ENCODE results near the gene ORM1. TPM values are rescaled to one million over a fixed set of nuclear protein-coding genes. Genes with fewer than 3 reads are reported as not detected.

ORM1 gene
- total and polyA plus RNA-seq, 9 donors: 0.30 to 11.9 (median 2.1) TPM; not detected in 4

DNA sequence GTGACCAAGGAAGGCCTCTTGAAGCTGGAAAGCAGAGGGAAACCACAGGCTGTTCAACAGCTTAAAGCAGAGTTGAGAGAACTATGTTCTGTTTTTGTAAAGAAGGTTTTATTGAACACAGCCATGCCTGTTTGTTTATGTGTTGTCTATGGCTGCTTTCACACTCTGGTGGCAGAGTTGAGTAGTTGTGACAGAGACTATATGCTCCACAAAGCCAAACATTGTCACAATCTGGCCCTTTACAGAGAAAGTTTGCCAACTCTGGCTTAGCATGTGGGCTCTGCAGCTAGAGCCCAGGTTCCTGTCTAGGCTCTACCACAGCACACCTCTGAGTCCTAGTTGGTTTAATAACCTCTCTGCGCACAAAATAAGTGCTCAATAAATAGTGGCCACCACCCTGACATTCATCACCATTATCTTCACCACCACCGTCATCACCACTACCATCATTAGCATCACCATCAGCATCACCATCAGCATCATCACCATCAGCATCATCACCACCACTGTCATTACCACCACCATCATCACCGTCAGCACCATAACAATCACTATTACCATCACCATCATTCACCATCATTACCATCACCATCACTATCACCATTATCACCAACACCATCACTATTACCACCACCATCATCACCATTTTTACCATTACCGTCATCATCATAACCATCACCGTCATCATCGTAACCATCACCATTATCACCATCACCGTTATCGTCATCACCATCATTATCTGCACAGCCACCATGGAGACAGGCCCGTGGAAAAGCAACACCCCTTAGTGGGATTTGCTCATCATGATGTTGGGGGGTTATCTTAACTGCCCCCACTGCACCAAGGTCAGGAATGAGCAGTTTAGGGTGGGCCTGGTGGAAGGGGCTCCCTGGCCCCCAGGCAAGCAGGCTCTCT, 46.6 kb downstream of the ORM1 start:
- intact Hi-C loops (cut with DNase I): no loop called here
- DNase-seq: no peak
- WGBS, 3 donors: 91 to 97% (median 95%) methylated on average over 9 of the region's 9 CpGs
- no peak overlapping the region for H3K27ac ChIP-seq
- TF ChIP-seq, protein P1, sequence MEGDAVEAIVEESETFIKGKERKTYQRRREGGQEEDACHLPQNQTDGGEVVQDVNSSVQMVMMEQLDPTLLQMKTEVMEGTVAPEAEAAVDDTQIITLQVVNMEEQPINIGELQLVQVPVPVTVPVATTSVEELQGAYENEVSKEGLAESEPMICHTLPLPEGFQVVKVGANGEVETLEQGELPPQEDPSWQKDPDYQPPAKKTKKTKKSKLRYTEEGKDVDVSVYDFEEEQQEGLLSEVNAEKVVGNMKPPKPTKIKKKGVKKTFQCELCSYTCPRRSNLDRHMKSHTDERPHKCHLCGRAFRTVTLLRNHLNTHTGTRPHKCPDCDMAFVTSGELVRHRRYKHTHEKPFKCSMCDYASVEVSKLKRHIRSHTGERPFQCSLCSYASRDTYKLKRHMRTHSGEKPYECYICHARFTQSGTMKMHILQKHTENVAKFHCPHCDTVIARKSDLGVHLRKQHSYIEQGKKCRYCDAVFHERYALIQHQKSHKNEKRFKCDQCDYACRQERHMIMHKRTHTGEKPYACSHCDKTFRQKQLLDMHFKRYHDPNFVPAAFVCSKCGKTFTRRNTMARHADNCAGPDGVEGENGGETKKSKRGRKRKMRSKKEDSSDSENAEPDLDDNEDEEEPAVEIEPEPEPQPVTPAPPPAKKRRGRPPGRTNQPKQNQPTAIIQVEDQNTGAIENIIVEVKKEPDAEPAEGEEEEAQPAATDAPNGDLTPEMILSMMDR (IDR thresholded peaks at IDR 0.05): no peak
- H3K9me3 ChIP-seq: no peaks in the 10 kb centered on the region
- H3K36me3 ChIP-seq: no peaks in the 10 kb centered on the region
- H3K4me3 ChIP-seq: no peak overlapping the region
- no peaks in the 10 kb centered on the region for H3K27me3 ChIP-seq
- H3K4me1 ChIP-seq (ENCODE audit: insufficient read depth): peaks cover 4% of the 10 kb centered on the region

DNA sequence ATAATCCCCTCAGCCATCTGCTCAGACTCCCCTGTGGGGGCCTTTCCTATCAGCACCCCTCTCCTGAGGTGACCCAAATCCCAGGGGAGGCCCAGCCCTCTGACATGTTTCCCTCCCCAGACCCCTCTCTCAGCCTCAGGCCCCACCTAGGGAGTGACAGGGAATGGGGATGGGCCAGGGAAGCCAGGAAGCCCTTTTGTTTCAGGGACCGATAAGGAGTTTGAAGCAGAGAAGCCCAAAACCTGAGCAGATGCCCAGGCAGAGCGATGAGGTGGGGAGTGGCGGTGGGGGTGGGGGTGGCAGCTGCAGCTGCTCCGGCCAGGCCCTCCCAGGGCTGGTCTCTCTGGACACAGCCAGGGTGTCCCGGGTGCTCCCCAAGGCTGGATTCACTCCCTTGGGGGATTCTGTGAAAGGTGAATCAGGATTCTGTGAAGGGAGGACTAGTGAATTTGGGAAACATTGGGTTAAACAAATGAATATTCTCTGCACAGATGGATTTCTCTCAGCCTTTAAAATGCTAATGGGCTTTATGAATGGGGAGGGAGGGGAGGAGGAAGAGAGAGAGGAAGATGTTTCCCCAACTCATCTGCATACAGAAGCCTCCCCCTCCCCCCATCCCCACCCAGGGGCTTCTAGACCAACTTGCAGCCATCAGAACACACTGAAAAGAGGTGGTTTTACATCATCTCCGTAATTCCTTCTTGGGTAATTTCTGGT, 47.5 kb downstream of the ORM1 start:
- Histone ChIP-seq H3K4me1 (ENCODE audit: insufficient read depth) (peaks cover 4% of the 10 kb centered on the region), H3K27ac (peak overlapping the region in 1 of 2 donors; percentile 51), H3K36me3 (no peaks in the 10 kb centered on the region), H3K9me3 (no peaks in the 10 kb centered on the region), H3K4me3 (no peak overlapping the region), H3K27me3 (no peaks in the 10 kb centered on the region)
- WGBS, 3 donors: 77 to 80% (median 78%) methylated on average over 6 of the region's 6 CpGs
- TF ChIP-seq, protein P1 (IDR thresholded peaks at IDR 0.05): no peak
- TF ChIP-seq POLR2A (IDR thresholded peaks at IDR 0.05) (no peak), EP300 (IDR thresholded peaks at IDR 0.05) (no peak)
- DNase-seq: no peak
- intact Hi-C loops (cut with DNase I): no loop called here

DNA sequence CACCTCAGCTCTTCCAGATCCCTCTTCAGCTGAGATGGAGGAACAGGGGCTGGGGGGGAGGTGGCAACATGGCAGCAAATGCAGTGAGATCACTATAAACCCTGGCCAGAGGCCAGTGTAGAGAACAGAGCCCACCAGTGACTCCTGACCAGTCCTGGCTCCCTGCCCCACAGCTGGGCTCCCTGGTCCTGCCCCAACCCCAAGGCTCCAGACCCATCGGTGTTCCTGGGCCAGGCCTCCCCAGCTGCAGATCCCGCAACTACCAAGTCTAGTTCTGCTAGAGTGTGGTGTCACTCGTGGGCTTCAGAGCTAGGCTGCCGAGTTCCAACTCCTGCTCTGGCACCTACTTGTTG, 48.0 kb downstream of the ORM1 start:
- DNase-seq: no peak

DNA sequence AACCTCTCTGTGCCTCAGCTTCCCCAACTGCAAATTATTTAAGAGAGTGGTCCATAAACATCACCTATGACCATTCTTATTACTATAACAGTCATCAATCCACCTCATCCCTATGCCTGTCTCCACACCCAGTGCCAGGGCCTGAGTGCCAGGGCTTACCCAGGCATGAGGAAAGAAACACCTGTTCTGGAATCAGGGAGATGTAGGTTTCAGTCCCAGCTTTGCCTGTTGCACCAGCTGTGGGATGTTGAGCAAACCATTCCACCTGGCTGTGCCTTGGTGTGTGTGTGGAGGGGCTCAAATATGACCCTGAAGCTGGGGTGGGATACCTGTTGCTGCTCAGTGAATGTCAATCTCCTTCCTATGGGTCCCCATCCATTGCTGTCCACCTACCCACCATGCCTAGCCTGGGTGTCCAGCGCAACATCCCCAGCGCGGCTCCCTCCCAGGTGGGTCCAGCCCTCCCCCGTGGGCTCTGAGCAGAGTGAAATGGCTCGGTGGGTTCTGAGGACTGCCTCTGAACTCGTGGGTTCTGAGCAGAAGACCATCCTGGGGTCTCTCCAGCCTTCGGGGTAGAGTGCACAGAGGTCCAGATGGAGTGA, 48.5 kb downstream of the ORM1 start:
- Histone ChIP-seq H3K27ac (peak overlapping the region in 1 of 2 donors; percentile 51), H3K27me3 (no peaks in the 10 kb centered on the region), H3K36me3 (no peaks in the 10 kb centered on the region), H3K4me1 (ENCODE audit: insufficient read depth) (peaks cover 4% of the 10 kb centered on the region), H3K9me3 (no peaks in the 10 kb centered on the region), H3K4me3 (no peak overlapping the region)
- no peak for TF ChIP-seq POLR2A (IDR thresholded peaks at IDR 0.05)
- no peak for TF ChIP-seq EP300 (IDR thresholded peaks at IDR 0.05)
- TF ChIP-seq, protein P1 (IDR thresholded peaks at IDR 0.05): no peak
- no peak for DNase-seq
- 75 to 90% (median 77%) methylated on average over 2 to 7 of the region's 7 CpGs for WGBS, 3 donors
- intact Hi-C loops (cut with DNase I): no loop called here

More for the DNA sequence above, 48.0 kb downstream of the ORM1 start:
- Histone ChIP-seq H3K36me3 (no peaks in the 10 kb centered on the region), H3K4me3 (no peak overlapping the region), H3K27me3 (no peaks in the 10 kb centered on the region), H3K4me1 (ENCODE audit: insufficient read depth) (peaks cover 4% of the 10 kb centered on the region), H3K27ac (peak overlapping the region in 1 of 2 donors; percentile 51), H3K9me3 (no peaks in the 10 kb centered on the region)
- WGBS, 3 donors: 81 to 89% (median 81%) methylated on average over 4 of the region's 4 CpGs
- intact Hi-C loops (cut with DNase I): no loop called here
- no peak for TF ChIP-seq EP300 (IDR thresholded peaks at IDR 0.05)
- TF ChIP-seq, protein P1 (IDR thresholded peaks at IDR 0.05): no peak
- TF ChIP-seq POLR2A (IDR thresholded peaks at IDR 0.05): no peak
